ENCODE results near the gene BATF3. TPM values are rescaled to one million over a fixed set of nuclear protein-coding genes. Genes with fewer than 3 reads are reported as not detected.
"Not testable (repeated sequence)": the region's sequence is repeated elsewhere in the genome, so short reads cannot be mapped to it uniquely, and the experiment has no call there.

BATF3 gene
- total RNA-seq, 4 donors from 2014 or later = 0.14 to 2.8 (median 0.64) TPM; not detected in 1

GRCh38 chr1:212713465-212714136, 14.0 kb upstream of the BATF3 start:
- intact Hi-C loops (cut with DNase I; ENCODE audit: low total_unique reads) (no loop called here), in situ Hi-C loops (cut with MboI; ENCODE audit: low pct_ligation_motif_present in 1 of 4, low pct_unique_long_range_greater_than_20kb in 1 of 4, low sequenced_read_pairs in 3 of 4) (no loop called here)
- H3K27me3 ChIP-seq = peaks cover 80% of the 10 kb centered on the region
- no peak overlapping the region for H3K4me3 ChIP-seq
- H3K27ac ChIP-seq = no peak overlapping the region
- 75 to 80% methylated on average over 5 of the region's 5 CpGs for WGBS, 2 donors (ENCODE audit: low coverage in 1 of 2)
- H3K4me1 ChIP-seq = no peaks in the 10 kb centered on the region
- H3K36me3 ChIP-seq = no peaks in the 10 kb centered on the region
- DNase-seq = no peak
- no peaks in the 10 kb centered on the region for H3K9me3 ChIP-seq
- no peak for TF ChIP-seq POLR2A (IDR thresholded peaks at IDR 0.05)
- TF ChIP-seq POLR2AphosphoS5 (IDR thresholded peaks at IDR 0.05) = no peak
- no peak for TF ChIP-seq EP300 (IDR thresholded peaks at IDR 0.05; ENCODE audit: low read depth)
- TF ChIP-seq CTCF (IDR thresholded peaks at IDR 0.05) = no peak

- no peak overlapping the region for H3K4me3 ChIP-seq
- in situ Hi-C loops (cut with MboI; ENCODE audit: low pct_ligation_motif_present in 1 of 4, low pct_unique_long_range_greater_than_20kb in 1 of 4, low sequenced_read_pairs in 3 of 4) = no loop called here
- H3K27ac ChIP-seq = no peak overlapping the region
- H3K27me3 ChIP-seq = peaks cover 73% of the 10 kb centered on the region
- H3K36me3 ChIP-seq = no peaks in the 10 kb centered on the region
- 77 to 92% methylated on average over 1 to 4 of the region's 4 CpGs for WGBS, 2 donors (ENCODE audit: low coverage in 1 of 2)
- H3K4me1 ChIP-seq = no peaks in the 10 kb centered on the region
- no peaks in the 10 kb centered on the region for H3K9me3 ChIP-seq
- intact Hi-C loops (cut with DNase I; ENCODE audit: low total_unique reads) = no loop called here
- no peak for DNase-seq
- TF ChIP-seq EP300 (IDR thresholded peaks at IDR 0.05; ENCODE audit: low read depth) (no peak), POLR2AphosphoS5 (IDR thresholded peaks at IDR 0.05) (no peak), POLR2A (IDR thresholded peaks at IDR 0.05) (no peak), CTCF (IDR thresholded peaks at IDR 0.05) (no peak)
Observed at GRCh38 chr1:212712451-212713303, 13.0 kb upstream of the BATF3 start.

- H3K9me3 ChIP-seq; intact Hi-C loops (cut with DNase I; ENCODE audit: low total_unique reads); in situ Hi-C loops (cut with MboI; ENCODE audit: low pct_ligation_motif_present in 1 of 4, low pct_unique_long_range_greater_than_20kb in 1 of 4, low sequenced_read_pairs in 3 of 4); H3K4me1 ChIP-seq; H3K36me3 ChIP-seq; DNase-seq; H3K27ac ChIP-seq; H3K4me3 ChIP-seq: not testable (repeated sequence)
- peaks cover 73% of the 10 kb centered on the region for H3K27me3 ChIP-seq
- WGBS, 2 donors (ENCODE audit: low coverage in 1 of 2) = 93 to 96% methylated on average over 5 to 8 of the region's 8 CpGs
Observed at GRCh38 chr1:212711974-212712373, 12.3 kb upstream of the BATF3 start.

DNA sequence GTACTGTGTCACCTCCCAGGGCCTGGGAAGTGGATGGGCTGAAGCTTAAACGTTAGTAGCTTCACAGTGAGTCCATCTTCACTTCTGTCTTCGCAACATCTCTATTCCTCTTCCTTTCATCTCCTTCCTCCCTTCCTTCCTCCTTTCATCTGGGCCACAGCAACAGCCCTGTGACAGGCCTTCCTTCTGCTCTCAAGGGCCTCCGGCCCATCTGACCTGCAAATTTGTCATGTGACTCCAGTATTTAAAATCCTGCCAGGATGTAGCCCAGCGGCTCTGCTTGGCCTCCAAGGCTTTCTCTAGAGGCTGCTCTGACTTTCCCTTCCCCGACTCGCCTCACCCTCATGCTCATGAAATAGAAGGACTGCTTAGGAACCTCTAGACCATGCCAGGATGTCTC, 10.9 kb upstream of the BATF3 start:
- Histone ChIP-seq H3K4me1 (no peaks in the 10 kb centered on the region), H3K9me3 (no peaks in the 10 kb centered on the region), H3K27me3 (peaks cover 72% of the 10 kb centered on the region), H3K36me3 (no peaks in the 10 kb centered on the region), H3K4me3 (no peak overlapping the region), H3K27ac (no peak overlapping the region)
- TF ChIP-seq EP300 (IDR thresholded peaks at IDR 0.05; ENCODE audit: low read depth) = no peak
- no peak for DNase-seq
- intact Hi-C loops (cut with DNase I; ENCODE audit: low total_unique reads) (no loop called here), in situ Hi-C loops (cut with MboI; ENCODE audit: low pct_ligation_motif_present in 1 of 4, low pct_unique_long_range_greater_than_20kb in 1 of 4, low sequenced_read_pairs in 3 of 4) (no loop called here)
- WGBS, 2 donors (ENCODE audit: low coverage in 1 of 2) = 71 to 82% methylated on average over 4 to 6 of the region's 6 CpGs

GRCh38 chr1:212703991-212704564, 4.4 kb upstream of the BATF3 start:
- in situ Hi-C loops (cut with MboI; ENCODE audit: low pct_ligation_motif_present in 1 of 4, low pct_unique_long_range_greater_than_20kb in 1 of 4, low sequenced_read_pairs in 3 of 4) (no loop called here), intact Hi-C loops (cut with DNase I; ENCODE audit: low total_unique reads) (no loop called here)
- H3K27ac ChIP-seq = no peak overlapping the region
- DNase-seq = no peak
- WGBS, 2 donors (ENCODE audit: low coverage in 1 of 2) = 67 to 77% methylated on average over 7 to 9 of the region's 9 CpGs
- H3K36me3 ChIP-seq = no peaks in the 10 kb centered on the region
- TF ChIP-seq POLR2A (IDR thresholded peaks at IDR 0.05) (no peak), CTCF (IDR thresholded peaks at IDR 0.05) (no peak), POLR2AphosphoS5 (IDR thresholded peaks at IDR 0.05) (no peak), EP300 (IDR thresholded peaks at IDR 0.05; ENCODE audit: low read depth) (no peak)
- H3K4me1 ChIP-seq = peaks cover under 1 to 24% (median 13%) of the 10 kb centered on the region in 4 donors
- H3K27me3 ChIP-seq = peaks cover 69% of the 10 kb centered on the region
- no peaks in the 10 kb centered on the region for H3K9me3 ChIP-seq
- H3K4me3 ChIP-seq = no peak overlapping the region
